Measurements from ENCODE around the gene CFAP57.

CFAP57 gene

GRCh38 chr1:43288058-43288784 is 116.1 kb downstream of the CFAP57 start:
- H3K4me3 ChIP-seq (ENCODE audit: low read depth, low read length) = no peak overlapping the region
- TF ChIP-seq CTCF (IDR thresholded peaks at IDR 0.05; ENCODE audit: borderline replicate concordance, insufficient read depth, low read depth, low read length) = no peak

- no peak for TF ChIP-seq CTCF (IDR thresholded peaks at IDR 0.05; ENCODE audit: borderline replicate concordance, insufficient read depth, low read depth, low read length)
- no peak overlapping the region for H3K4me3 ChIP-seq (ENCODE audit: low read depth, low read length)
These were observed 116.9 kb downstream of the CFAP57 start for GRCh38 chr1:43288785-43289706.

- no peak overlapping the region for H3K4me3 ChIP-seq (ENCODE audit: low read depth, low read length)
- TF ChIP-seq CTCF (IDR thresholded peaks at IDR 0.05; ENCODE audit: borderline replicate concordance, insufficient read depth, low read depth, low read length) = no peak
These were observed 120.1 kb downstream of the CFAP57 start for GRCh38 chr1:43292216-43292615.

- no peak for TF ChIP-seq CTCF (IDR thresholded peaks at IDR 0.05; ENCODE audit: borderline replicate concordance, insufficient read depth, low read depth, low read length)
These were observed 120.5 kb downstream of the CFAP57 start for GRCh38 chr1:43292679-43293078.

GRCh38 chr1:43293176-43293575 is 121.0 kb downstream of the CFAP57 start:
- TF ChIP-seq CTCF (IDR thresholded peaks at IDR 0.05; ENCODE audit: borderline replicate concordance, insufficient read depth, low read depth, low read length) = no peak
- no peak overlapping the region for H3K4me3 ChIP-seq (ENCODE audit: low read depth, low read length)

More at GRCh38 chr1:43292679-43293078, 120.5 kb downstream of the CFAP57 start:
- H3K4me3 ChIP-seq (ENCODE audit: low read depth, low read length) = no peak overlapping the region

GRCh38 chr1:43293896-43294760 is 122.0 kb downstream of the CFAP57 start:
- TF ChIP-seq CTCF (IDR thresholded peaks at IDR 0.05; ENCODE audit: borderline replicate concordance, insufficient read depth, low read depth, low read length) = no peak
- H3K4me3 ChIP-seq (ENCODE audit: low read depth, low read length) = no peak overlapping the region
